Epithelial cell of esophagus (primary cell): Measurements from ENCODE around the gene TSHB.
"Not testable (repeated sequence)": the region's sequence is repeated elsewhere in the genome, so short reads cannot be mapped to it uniquely, and the experiment has no call there.

Source experiments
- DNase-seq: peaks from one replicate; pipeline ENCODE4 v3.0.0; 2010; ENCODE audit warnings: low read depth
- H3K4me3 ChIP-seq: 2 replicates; pipeline ENCODE4 v1.5.1; 2011; ENCODE audit warnings: mild to moderate bottlenecking, low read length, control low read depth
- TF ChIP-seq, protein P1 (sequence below): IDR thresholded peaks from 2 replicates; pipeline ENCODE4 v1.5.1; 2011; ENCODE audit warnings: low read depth, mild to moderate bottlenecking, low read length, control low read depth, inconsistent platforms; ENCODE audit not compliant: insufficient read depth; ENCODE audit errors: missing control alignments

TSHB gene

GRCh38 chr1:115012434-115012833 is 17.2 kb upstream of the TSHB start:
- TF ChIP-seq, protein P1, sequence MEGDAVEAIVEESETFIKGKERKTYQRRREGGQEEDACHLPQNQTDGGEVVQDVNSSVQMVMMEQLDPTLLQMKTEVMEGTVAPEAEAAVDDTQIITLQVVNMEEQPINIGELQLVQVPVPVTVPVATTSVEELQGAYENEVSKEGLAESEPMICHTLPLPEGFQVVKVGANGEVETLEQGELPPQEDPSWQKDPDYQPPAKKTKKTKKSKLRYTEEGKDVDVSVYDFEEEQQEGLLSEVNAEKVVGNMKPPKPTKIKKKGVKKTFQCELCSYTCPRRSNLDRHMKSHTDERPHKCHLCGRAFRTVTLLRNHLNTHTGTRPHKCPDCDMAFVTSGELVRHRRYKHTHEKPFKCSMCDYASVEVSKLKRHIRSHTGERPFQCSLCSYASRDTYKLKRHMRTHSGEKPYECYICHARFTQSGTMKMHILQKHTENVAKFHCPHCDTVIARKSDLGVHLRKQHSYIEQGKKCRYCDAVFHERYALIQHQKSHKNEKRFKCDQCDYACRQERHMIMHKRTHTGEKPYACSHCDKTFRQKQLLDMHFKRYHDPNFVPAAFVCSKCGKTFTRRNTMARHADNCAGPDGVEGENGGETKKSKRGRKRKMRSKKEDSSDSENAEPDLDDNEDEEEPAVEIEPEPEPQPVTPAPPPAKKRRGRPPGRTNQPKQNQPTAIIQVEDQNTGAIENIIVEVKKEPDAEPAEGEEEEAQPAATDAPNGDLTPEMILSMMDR: no peak
- H3K4me3 ChIP-seq: no peak overlapping the region
- no peak for DNase-seq

DNA sequence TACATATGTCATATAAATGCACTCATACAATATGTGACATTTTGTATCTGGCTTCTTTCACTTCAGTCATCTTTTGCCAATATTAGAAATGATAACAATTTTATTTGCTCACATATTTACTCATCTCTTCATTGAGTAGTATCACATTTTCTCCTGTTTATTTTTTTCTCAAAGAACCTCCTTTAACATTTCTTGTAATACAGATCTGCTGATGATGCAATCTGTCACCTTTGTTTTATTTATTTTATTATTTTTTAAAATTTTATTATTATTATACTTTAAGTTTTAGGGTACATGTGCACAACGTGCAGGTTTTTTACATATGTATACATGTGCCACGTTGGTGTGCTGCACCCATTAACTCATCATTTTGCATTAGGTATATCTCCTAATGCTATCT is 15.8 kb upstream of the TSHB start:
- DNase-seq: no peak
- TF ChIP-seq, protein P1: no peak
- no peak overlapping the region for H3K4me3 ChIP-seq

- not testable (repeated sequence) for H3K4me3 ChIP-seq
Observed at GRCh38 chr1:115019549-115019948, 10.1 kb upstream of the TSHB start.

DNA sequence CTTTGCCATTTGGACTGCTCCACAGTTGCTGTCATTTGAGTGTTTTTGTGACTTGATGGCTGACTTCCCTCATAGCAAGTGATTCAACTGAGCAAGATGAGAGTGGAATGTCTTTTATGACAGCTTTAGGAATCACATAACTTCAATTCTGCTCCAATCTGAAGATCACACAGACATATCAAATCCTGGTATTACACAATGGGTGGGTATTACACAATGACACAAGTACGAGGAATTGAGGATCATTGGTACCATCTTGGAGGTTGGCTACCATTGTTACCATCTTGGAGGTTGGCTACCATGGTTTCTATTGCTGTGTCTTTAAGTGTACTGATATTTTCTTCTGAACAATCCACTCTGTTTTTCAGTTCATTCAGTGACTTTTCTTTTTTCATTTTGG is 8.5 kb upstream of the TSHB start:
- no peak for DNase-seq
- TF ChIP-seq, protein P1: no peak
- no peak overlapping the region for H3K4me3 ChIP-seq

More at GRCh38 chr1:115019549-115019948, 10.1 kb upstream of the TSHB start:
- not testable (repeated sequence) for DNase-seq

- TF ChIP-seq, protein P1: no peak
- H3K4me3 ChIP-seq: no peak overlapping the region
- DNase-seq: no peak
Observed at GRCh38 chr1:115023593-115023992, 6.0 kb upstream of the TSHB start.

DNA sequence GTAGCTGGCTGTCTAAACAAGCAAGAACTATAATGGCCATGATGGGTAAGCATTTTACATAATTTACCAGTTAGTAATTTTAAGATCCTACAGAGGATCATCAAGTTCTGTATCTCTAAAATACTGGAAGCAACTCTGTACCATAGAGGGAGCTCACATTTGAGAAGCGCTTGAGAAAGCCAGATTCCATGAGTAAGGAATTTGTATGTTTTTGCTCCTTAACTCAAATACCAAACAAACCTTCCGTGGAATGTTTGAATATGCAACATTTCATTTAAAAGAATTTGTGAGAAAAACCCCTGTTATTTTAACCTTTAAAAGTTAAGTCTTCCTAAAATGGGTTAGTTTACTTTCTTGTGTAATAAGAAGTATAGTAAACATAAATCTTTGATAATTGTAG is 2.0 kb downstream of the TSHB start:
- TF ChIP-seq, protein P1: no peak
- no peak overlapping the region for H3K4me3 ChIP-seq
- no peak for DNase-seq

DNA sequence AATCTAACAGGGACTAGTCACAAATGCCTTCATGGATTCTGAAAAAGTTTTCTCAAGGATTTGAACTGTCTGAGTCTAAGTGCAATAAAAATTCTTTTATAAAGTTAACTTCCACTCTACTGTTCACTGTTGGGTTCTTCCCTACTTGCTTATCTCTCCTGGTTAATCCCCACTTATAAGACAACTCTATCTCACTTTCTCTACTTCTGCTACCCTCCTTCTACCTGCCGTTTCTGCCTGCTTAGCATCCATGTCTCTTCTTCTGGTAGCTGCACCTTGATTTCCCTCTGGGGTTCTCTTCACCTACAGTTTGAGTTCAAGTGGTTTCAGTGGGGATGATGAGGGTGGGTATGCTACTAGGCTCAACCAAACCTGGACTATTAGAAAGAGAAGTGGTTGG is 6.0 kb downstream of the TSHB start:
- H3K4me3 ChIP-seq: no peak overlapping the region
- no peak for DNase-seq
- TF ChIP-seq, protein P1: no peak
